Breast epithelium (tissue), 3 donors: ENCODE results near the gene ZBTB49.

ENCODE experiments used
- CTCF ChIP-seq, 3 donors: fragments of 450-650 bp; IDR thresholded peaks; one replicate each; pipeline ENCODE4 v1.5.1; 2016 to 2017; ENCODE audit warnings: antibody characterized with exemption in 3 of 3, mild to moderate bottlenecking in 3 of 3, moderate library complexity in 3 of 3
- POLR2A ChIP-seq: fragments of 450-650 bp; IDR thresholded peaks from one replicate; pipeline ENCODE4 v1.6.1; 2016; ENCODE audit warnings: antibody characterized with exemption, mild to moderate bottlenecking, moderate library complexity

- no peak for TF ChIP-seq POLR2A
- TF ChIP-seq CTCF (IDR thresholded peaks at IDR 0.05) = no peak
Observed at GRCh38 chr4:4289055-4289454, 996 bp upstream of the ZBTB49 start.
